Lung microvascular endothelial cell (primary cell): Measurements from ENCODE around the gene TYRP1. TPM values are rescaled to one million over a fixed set of nuclear protein-coding genes. Genes with fewer than 3 reads are reported as not detected.
A peak's percentile ranks its signal among the peaks of the same experiment; 100 is the strongest.

Source experiments
- DNase-seq, 2 donors: peaks; one replicate each; pipeline versions ENCODE4 v3.0.0 to v3.0.0-alpha.2; 2010; ENCODE audit warnings: low read depth in 2 of 2
- total RNA-seq: library from RNA; depleted of rRNA; stranded (reverse); fragments of >200 nt; gene quantifications from 2 replicates; pipeline ENCODE4 v1.2.1, GENCODE V29; 2014

Gene TYRP1
- total RNA-seq, 1 donor from 2014 or later, result 2.2 TPM

DNA sequence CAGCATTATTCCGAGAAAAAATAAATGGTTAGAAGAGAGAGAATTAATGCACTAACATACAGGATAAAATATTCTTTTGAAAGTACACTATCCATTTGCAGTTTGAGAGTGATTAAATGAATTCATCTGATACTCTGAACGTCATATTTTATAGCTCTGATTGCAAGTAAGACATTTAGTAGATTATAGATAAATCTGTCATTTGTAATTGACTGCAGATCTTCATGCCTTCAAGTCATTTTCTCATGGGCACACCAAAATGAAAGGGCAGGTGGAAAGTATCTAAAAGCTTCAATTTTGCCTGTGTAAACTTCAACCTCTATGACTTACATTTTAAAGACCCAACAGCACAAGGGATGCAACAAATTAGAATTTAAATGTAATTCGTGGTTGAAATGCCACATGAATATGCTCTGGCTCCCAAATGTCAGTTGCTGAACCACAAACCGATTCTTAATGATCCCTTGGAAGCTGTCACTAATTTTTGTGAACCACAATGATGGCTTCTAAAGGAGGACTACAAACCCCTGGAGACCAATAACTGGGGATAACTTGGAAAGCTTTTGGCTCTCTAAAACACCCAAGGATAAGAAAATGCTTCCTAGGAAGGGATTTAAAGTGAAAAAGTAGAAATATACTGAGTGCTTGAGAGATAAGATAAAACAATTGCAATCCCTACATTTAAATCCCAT lies 3.9 kb downstream of the TYRP1 start:
- DNase-seq, result no peak

DNA sequence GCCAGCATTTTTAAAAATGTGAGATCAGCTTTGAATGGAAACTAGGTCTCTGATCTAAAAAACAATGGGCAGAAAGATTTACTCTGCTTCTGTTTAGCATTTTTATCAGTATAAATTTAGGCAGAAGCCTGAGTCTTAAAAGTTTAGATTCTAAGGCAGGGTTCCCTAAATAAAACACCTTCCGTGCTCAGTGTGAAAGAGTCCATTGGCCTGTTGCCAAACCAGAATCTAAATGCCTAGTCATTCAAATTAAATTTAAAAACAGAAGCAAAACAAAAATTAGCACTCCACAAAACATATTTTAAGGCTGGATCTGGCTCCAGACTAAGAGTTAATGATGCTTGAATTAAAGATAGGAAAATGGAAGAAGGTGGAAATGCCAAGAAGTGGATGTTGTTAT lies 4.5 kb downstream of the TYRP1 start:
- DNase-seq, result peak; percentile 57 to 58

DNA sequence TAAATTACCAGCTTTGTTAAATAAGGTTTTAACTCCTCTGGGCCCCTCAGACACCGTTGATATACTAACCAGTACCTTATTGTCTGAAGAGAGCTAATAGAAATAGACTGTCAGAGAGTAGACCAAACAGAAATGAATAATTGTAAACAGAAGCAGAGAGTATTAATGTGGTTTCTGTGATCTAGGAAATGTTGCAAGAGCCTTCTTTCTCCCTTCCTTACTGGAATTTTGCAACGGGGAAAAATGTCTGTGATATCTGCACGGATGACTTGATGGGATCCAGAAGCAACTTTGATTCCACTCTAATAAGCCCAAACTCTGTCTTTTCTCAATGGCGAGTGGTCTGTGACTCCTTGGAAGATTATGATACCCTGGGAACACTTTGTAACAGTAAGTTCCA lies 5.1 kb downstream of the TYRP1 start:
- DNase-seq, result peak in 1 of 2 donors; percentile 59

DNA sequence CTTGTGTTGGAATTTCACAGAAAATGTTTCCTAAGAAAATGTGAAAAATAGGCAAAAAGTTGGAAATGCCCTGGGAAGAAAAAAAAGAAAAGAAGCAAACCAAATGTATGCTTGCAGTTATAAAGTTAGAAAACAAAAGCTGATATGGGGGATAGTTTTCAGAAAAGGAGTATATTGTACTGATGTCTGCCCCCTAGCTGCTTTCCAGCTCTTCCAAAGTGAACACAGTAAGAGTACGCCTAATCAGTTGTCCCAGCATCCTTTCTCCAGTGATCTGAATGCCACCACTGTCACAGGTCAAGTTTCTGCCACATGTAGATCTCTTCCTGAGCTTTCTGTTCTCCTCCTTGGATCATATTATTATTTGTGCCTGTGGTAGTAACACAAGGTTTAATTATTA lies 5.8 kb downstream of the TYRP1 start:
- DNase-seq, result no peak

DNA sequence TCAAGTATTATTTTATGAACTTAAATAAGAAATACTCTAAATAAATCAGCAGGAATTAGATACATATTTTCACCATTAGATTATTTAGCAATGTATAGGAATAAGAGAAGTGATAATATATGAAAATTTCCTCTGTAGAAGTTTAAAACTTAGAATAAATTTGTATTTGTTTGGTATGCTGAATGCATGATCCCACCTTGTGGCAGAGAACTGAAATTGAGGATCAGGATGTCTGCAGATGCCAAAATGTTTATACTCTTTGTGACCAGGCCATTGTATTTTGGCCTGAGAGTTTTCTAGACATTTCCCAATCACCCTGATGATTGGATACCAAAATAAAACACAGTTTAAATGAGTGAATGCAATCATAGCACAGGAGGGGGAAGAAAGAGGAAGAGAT lies 6.3 kb downstream of the TYRP1 start:
- peak; percentile 56 to 62 for DNase-seq

DNA sequence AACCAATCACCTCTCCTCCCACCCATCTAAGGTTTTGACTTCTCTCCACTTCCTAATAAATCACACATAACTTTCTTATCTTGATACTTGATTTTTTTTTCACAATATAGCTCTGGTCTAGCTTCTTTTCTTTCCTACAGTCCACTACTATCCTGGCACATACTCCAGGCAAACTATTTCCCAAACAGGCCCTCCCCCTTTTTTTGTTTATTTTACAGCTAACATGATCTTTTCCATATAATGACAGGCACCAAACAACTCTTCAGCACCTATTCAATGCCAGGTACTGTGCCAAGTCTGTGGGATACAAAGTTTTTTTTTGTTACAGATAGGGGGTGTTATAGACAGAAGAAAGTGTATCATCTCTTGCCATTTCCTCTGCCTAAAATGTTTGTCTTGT lies 7.9 kb downstream of the TYRP1 start:
- peak in 1 of 2 donors; percentile 23 for DNase-seq

DNA sequence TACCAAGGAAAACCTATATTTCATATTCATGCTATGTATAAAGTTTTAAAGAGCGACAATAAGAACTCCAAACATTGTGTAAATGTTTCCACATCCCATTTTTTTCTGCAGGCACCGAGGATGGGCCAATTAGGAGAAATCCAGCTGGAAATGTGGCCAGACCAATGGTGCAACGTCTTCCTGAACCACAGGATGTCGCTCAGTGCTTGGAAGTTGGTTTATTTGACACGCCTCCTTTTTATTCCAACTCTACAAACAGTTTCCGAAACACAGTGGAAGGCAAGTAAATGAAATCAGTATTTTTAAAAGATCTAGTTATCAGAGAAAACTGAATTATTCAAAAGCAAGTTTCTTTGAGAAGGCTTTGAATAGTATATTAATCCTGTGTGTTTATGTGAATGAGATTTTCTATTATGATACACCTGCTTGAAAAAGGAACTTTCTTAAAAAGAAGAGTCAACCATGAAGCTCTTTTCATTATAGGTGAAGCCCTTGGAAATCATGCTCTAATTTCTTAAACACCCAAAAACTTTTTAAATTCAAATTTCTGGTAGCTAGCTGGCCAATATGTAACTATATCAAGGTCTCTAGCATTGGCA lies 9.1 kb downstream of the TYRP1 start:
- peak; percentile 75 to 92 for DNase-seq

DNA sequence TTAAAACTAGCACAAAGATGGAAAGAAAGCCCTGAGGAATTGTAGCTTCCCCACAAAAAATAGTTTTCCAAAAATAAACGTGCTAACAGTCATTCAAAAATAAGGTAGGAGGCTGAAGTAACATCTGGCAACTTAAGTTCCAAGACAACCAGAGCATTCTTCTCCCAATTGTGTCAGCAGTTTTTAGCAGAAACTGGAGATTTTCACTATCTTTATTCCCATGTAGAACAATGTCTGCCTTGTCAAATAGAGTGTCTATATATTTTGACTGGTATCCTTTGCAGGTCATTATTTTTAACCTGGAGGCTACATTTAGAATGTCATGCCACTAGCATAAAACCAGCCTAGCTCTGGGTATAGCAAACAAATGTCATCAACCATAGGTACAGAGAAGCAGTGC lies 10.8 kb downstream of the TYRP1 start:
- DNase-seq, result no peak

DNA sequence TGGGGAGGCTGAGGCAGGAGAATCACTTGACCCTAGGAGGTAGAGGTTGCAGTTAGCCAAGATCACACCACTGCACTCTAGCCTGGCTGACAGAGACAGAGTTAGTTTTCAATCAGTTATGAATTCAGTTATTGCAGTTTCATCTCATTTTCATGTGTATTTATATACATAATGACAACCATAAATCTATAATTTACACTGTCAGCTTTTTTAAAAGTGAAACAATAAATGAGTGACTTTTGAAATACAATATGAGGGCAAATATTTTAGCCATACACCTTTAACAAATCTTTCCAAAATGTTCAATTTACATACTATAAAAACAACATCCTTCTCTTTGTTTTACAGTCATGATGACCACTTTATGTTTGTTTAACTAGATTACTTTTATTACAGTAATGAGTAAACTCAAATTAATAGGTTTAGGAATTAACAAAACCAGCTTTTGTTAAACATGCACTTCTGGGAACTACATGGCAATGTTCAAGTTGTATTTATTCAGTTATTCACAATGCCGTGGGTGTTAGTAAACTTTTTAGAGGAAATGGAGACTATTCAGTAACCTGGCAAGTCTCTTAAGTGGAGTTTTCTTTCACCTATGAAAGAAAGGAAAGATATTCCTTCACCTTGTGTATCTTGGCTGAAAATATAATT lies 12.7 kb downstream of the TYRP1 start:
- DNase-seq, result no peak

DNA sequence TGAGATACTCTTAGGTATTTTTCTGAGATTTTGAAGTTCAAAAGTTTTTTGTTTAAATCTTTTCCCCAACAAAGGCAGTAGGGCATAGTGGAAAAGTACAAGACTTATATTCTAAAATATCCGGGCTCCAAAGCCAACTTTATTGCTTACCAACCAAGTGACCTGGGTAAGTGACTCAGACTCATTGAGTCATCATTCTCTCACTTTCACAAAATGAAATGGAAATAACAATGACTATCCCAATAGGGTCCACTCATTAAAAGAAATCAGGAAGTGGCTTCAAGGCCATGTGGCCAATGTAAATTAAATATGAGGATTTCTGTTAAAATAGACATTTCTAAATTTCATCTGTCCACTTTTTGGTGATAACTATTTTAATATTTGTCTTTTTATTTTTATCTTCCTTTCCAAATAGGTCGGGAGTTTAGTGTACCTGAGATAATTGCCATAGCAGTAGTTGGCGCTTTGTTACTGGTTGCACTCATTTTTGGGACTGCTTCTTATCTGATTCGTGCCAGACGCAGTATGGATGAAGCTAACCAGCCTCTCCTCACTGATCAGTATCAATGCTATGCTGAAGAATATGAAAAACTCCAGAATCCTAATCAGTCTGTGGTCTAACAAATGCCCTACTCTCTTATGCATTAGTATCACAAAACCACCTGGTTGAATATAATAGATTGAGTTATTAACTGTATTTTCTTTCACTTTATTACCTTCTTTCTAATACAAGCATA lies 15.5 kb downstream of the TYRP1 start:
- DNase-seq, result peak; percentile 87 to 92

DNA sequence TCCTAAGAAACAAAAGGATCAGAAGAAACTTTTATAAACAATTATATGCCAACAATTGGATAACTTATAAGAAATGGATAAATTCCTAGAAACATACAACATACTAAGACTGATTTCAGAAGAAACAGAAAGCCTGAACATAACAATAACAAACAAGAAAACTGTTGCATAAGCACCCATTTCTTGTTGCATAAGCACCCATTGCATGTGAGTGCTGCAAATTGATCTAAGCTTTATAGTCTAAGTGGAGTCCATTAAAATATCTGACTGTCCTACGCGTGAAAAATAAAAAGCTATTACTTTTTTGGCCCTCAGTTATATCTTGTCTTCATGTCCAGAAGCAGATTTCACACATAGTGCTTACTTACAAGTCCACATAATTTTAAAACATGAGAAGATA lies 19.3 kb downstream of the TYRP1 start:
- no peak for DNase-seq

DNA sequence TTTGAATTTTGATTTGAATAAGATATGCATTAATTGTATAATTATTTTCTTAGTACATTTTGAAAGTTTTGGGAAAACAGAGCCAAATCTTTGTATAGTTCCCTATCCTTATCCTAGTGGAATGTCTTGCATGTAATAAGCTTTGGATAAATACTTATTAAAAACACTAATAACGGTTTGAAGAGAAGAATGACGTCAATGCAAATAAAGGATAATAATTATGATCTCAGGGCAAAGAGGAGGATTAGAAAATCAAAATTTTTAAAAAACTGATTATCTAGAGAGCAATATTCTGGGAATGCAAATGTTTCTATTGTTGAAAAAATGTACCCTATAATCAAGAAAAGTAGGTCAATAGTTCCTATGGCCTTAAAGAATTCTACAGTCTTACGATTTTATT lies 22.1 kb downstream of the TYRP1 start:
- DNase-seq, result no peak

DNA sequence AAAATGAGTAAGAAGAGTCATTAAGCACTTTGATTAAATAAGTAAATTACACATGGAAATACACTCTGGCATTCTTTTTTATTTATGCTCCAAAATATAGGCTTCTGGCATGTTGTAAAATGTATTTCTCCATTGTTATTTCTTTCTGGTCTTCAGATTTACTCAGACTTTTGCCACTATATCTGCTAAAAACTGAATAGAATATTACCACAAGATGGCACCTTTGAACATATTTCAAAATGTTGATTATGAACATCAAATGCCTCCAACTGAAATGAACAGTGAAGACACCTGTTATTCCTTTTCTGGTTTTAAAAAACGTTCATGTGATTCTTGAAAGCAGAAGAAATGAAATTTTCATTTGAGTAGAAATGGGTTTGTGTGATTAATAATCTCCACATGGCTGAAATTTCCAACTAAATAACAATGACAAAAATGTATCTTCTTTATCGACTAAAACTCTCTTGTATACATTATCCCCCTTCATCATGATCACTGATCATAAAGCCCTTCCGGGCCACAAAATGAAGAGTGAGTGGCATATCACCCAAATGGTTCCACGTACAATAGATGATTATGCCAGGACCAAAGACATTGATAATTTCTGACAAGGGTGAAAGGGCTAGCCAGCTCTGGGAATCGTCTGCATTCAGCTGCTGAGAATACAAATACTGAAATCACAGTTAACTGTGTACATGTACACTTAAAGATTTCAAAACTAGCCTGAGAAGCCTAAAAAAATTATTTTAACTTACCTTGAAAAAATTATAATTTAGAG lies 23.8 kb downstream of the TYRP1 start:
- DNase-seq, result no peak

DNA sequence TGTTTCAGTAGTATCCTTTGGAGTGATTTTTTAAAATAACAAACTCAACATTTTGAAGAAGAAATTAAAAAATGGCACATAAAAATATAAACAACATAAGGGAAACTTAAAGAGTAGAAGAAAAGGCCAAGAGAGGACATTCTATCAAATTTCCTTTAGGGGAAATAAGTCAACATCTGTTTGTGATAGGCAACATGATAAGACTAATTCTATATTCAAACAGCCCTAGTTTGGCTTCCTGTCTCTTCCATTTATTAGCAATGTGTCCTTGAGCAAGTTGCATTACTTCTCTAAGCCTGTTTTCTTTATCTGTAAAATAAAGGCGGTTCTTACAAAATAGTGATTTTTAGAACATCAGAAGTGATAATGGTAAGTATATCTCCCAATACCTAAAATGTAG lies 24.7 kb downstream of the TYRP1 start:
- peak in 1 of 2 donors; percentile 16 for DNase-seq

DNA sequence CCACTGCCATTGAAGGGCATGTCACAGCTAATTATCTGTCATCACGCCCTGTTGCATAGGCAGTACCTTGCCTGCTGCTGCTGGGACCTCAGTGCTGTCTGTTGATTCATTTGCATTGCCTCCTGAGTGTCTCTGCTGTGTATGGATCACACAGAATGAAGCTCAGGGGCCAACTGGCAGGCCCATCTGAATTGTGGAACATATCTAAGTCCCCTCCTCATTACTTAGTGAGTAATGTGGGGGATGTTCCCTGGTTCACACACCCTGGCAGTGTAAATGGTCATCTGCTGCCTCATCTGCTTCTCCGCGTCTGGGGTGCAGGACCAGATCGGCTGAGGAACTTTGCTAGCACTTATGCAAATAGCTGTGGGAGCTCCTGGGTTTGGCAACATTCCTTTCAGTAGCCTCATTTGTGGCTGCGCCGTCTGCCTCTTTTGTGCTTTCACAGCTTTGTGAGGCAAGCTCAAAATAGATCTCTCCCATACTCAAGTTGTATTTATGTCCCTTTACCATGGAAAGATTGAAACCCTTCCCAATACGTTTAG lies 25.4 kb downstream of the TYRP1 start:
- no peak for DNase-seq

DNA sequence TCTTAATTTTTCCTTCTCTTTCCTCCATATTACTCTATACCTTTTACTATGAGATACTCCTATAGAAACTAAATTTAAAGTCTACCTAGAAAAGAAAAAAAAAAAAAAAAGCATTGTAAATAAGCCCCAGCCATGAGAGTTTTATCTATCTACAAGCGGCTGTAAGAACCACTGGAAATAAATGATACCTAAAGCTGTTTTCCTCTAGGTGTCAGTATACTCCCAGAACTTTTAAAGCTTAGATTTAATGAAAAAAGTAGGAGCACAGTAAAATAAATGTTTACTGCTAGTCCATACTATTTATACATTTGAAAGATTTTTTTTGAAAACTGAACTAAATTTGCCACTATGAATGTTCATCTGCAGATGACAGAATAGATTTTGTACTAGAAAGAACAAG lies 26.2 kb downstream of the TYRP1 start:
- DNase-seq, result peak; percentile 56 to 64

DNA sequence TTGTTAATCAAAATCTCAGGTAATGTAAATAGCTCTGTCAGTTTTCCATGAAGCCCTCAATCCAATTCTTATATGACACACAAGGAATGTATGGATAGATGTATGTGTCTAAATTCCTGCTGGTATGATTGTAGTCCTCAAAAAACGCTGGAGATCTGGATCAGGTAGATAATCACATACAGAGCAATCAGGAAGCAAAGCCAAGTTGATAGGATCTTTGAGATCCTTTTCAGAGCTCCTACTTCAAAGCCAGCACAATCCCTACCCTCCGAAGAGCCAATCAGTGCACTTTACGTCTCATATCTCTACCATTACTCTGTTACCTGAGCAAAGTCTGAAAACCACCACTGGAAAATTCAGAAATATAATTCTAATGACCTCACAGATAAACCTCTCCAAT lies 27.4 kb downstream of the TYRP1 start:
- no peak for DNase-seq

DNA sequence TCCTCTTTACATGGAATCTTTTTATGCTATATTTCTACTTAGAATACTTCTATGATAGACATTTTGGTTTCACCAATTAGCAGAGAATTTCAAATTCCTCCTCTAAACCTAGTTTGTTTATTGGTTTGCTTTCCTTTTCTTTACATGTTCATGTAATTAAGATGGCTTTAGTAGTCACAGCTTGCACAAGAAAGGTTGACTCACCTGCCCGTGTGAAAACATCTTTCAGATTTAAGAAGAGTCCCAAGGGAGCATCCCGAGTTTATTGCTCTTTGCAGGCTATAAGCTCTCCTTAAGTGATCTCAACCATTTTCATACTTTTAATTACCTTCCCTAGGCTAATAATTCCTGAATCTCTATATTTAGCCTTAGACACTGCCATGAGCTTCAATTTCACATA lies 28.9 kb downstream of the TYRP1 start:
- no peak for DNase-seq

DNA sequence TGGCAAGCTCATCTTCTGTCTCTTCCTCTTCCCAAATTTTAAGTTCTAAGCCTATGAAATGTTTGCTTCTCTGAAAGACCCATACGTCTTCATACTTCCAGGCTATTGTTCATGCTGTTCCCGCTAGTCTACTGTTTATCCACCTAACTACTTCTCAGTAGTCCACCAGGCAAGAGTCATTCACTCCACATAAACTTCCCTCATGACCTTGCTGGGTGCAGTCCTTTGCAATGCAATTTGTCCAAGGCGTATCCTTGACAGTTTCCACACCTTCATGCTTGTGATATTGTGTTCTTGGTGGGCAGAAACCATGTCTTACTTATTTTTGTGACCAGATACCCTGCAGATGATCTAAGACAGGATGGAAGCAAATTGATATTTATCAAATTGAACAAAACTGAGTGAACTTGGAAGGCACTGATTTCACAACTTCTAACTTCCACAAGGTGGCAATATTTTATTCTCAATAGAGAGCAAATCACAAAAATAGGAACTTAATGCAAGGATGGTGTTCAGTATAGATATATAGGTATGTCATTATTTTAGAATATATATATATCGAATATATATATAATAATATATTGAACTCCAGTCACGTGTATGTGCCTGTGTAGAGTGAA lies 30.3 kb downstream of the TYRP1 start:
- DNase-seq, result peak; percentile 36 to 44

DNA sequence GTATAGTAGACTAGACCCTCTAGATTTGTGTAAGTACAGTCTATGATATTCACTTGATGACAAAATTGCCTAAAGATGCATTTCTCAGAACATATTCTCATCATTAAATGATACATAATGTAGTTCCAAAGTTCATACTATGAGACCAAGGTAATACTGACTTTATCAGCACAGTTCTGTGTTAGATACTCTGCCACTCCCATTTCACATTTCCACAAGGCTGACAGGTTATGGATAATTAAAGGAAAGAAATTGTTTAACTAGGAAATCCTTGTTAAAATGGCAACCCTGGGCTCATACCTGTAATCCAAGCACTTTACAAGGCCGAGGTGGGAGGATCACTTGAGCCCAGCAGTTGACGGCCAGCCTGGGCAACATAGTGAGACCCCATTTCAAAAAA lies 33.6 kb downstream of the TYRP1 start:
- DNase-seq, result no peak

DNA sequence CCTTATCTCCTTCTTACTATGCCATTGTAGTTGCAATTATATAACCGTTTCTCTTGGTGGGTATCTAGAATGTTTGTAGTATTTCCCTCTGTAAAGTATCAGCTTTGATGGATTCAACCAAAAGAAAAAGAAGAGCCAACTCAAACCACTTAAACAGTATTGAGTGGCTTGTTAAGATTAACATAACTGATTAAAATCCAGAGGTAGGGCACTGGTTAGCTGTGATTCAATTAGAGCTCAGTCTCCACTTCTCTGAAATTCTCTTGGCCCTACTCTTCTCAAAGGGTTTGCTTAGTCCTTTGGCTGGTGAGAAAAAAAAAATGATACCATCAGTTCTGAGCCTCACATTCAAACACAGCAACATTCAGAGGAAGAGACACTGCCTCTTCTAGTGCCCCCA lies 37.0 kb downstream of the TYRP1 start:
- DNase-seq, result no peak
